ENCODE measurements around the gene EID1. TPM values are rescaled to one million over a fixed set of nuclear protein-coding genes. Genes with fewer than 3 reads are reported as not detected.

EID1 gene
- total and polyA plus RNA-seq, 4 donors, result 45.7 to 70.6 (median 61.1) TPM

DNA sequence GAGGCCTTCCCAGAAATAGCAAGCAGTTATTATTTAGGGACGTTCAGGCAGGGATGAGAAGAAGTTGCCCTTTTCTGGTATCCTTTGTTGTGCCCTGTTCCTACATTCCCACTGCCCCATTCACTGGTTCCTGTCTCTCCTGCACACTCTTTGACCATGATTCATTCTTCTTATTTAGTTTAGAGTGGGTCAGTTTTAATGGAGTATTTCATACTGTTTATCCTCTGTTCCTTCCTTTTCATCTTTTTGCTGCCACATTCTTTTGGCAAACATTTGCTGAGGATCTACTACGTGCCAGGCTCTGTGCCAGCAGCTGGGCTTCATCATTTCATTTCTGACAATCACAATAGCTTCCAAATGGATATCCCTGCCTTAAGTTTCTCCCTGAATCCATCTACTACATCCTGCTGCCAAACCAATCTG, 11.8 kb upstream of the EID1 start:
- no peak overlapping the region for H3K9ac ChIP-seq (ENCODE audit: low read depth in 1 of 2, low read length in 2 of 2)

DNA sequence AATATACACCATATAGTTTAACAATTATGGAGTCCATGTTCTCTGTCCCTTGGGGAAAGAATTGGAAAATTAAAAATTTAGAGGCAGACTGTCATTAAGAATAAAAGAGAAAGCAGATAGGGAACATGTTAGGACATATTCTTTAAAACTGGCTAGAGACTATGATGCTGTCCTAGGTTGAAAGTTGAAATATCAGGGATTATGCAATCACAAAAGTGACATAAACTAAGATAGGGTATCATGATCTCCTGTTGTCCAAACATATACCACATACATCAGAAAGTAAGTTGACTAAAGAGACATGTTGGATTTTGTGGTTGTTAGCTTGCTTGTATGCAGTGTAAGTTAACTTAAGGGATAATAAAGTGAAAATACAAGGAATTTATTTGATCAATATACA, 9.9 kb upstream of the EID1 start:
- no peak overlapping the region for H3K4me3 ChIP-seq (ENCODE audit: low read depth in 1 of 3, low read length in 3 of 3)
- H3K27ac ChIP-seq (ENCODE audit: low read depth in 1 of 2, low read length in 2 of 2), result no peak overlapping the region
- H3K9me3 ChIP-seq (ENCODE audit: control insufficient read depth in 4 of 4, low read length in 3 of 4), result no peaks in the 10 kb centered on the region
- DNase-seq (ENCODE audit: low spot score), result no peak
- no peaks in the 10 kb centered on the region for H3K27me3 ChIP-seq (ENCODE audit: control insufficient read depth in 4 of 4, insufficient read depth in 4 of 4, low read length in 3 of 4)
- no peaks in the 10 kb centered on the region for H3K4me1 ChIP-seq (ENCODE audit: control insufficient read depth in 4 of 4, insufficient read depth in 4 of 4, low read length in 3 of 4)
- H3K9ac ChIP-seq (ENCODE audit: low read depth in 1 of 2, low read length in 2 of 2), result no peak overlapping the region
- no peaks in the 10 kb centered on the region for H3K36me3 ChIP-seq (ENCODE audit: control insufficient read depth in 4 of 4, insufficient read depth in 3 of 4, low read depth in 1 of 4, low read length in 3 of 4)
- TF ChIP-seq, protein P1, sequence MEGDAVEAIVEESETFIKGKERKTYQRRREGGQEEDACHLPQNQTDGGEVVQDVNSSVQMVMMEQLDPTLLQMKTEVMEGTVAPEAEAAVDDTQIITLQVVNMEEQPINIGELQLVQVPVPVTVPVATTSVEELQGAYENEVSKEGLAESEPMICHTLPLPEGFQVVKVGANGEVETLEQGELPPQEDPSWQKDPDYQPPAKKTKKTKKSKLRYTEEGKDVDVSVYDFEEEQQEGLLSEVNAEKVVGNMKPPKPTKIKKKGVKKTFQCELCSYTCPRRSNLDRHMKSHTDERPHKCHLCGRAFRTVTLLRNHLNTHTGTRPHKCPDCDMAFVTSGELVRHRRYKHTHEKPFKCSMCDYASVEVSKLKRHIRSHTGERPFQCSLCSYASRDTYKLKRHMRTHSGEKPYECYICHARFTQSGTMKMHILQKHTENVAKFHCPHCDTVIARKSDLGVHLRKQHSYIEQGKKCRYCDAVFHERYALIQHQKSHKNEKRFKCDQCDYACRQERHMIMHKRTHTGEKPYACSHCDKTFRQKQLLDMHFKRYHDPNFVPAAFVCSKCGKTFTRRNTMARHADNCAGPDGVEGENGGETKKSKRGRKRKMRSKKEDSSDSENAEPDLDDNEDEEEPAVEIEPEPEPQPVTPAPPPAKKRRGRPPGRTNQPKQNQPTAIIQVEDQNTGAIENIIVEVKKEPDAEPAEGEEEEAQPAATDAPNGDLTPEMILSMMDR (IDR thresholded peaks at IDR 0.05; ENCODE audit: low read depth, low read length, missing input control), result no peak
- TF ChIP-seq GABPA (IDR thresholded peaks at IDR 0.05 in 1 of 2, conservative IDR thresholded peaks at IDR 0.05 in 1 of 2) (no peak), RXRA (IDR thresholded peaks at IDR 0.05) (no peak), RAD21 (IDR thresholded peaks at IDR 0.05) (no peak), TAF1 (conservative IDR thresholded peaks at IDR 0.05) (no peak), YY1 (IDR thresholded peaks at IDR 0.05) (no peak), EGR1 (IDR thresholded peaks at IDR 0.05; ENCODE audit: low read depth in 2 of 2) (no peak), NR2F2 (IDR thresholded peaks at IDR 0.05) (no peak), HNF4A (conservative IDR thresholded peaks at IDR 0.05) (no peak)
- TF ChIP-seq, protein P2, sequence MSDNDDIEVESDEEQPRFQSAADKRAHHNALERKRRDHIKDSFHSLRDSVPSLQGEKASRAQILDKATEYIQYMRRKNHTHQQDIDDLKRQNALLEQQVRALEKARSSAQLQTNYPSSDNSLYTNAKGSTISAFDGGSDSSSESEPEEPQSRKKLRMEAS (IDR thresholded peaks at IDR 0.05), result no peak

More for the DNA sequence above, 11.8 kb upstream of the EID1 start:
- no peak for DNase-seq (ENCODE audit: low spot score)
- 63% methylated on average over 2 of the region's 2 CpGs for WGBS
- H3K27me3 ChIP-seq (ENCODE audit: control insufficient read depth in 4 of 4, insufficient read depth in 4 of 4, low read length in 3 of 4), result no peaks in the 10 kb centered on the region
- TF ChIP-seq, protein P1 (IDR thresholded peaks at IDR 0.05; ENCODE audit: low read depth, low read length, missing input control), result no peak
- TF ChIP-seq, protein P3, sequence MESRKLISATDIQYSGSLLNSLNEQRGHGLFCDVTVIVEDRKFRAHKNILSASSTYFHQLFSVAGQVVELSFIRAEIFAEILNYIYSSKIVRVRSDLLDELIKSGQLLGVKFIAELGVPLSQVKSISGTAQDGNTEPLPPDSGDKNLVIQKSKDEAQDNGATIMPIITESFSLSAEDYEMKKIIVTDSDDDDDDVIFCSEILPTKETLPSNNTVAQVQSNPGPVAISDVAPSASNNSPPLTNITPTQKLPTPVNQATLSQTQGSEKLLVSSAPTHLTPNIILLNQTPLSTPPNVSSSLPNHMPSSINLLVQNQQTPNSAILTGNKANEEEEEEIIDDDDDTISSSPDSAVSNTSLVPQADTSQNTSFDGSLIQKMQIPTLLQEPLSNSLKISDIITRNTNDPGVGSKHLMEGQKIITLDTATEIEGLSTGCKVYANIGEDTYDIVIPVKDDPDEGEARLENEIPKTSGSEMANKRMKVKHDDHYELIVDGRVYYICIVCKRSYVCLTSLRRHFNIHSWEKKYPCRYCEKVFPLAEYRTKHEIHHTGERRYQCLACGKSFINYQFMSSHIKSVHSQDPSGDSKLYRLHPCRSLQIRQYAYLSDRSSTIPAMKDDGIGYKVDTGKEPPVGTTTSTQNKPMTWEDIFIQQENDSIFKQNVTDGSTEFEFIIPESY (IDR thresholded peaks at IDR 0.05), result no peak
- TF ChIP-seq, protein P4, sequence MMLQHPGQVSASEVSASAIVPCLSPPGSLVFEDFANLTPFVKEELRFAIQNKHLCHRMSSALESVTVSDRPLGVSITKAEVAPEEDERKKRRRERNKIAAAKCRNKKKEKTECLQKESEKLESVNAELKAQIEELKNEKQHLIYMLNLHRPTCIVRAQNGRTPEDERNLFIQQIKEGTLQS (IDR thresholded peaks at IDR 0.05), result no peak
- no peak for TF ChIP-seq GABPA (IDR thresholded peaks at IDR 0.05 in 1 of 2, conservative IDR thresholded peaks at IDR 0.05 in 1 of 2)
- TF ChIP-seq FOXA2 (IDR thresholded peaks at IDR 0.05), result no peak
- TF ChIP-seq RXRA (IDR thresholded peaks at IDR 0.05), result no peak
- TF ChIP-seq, protein P5, sequence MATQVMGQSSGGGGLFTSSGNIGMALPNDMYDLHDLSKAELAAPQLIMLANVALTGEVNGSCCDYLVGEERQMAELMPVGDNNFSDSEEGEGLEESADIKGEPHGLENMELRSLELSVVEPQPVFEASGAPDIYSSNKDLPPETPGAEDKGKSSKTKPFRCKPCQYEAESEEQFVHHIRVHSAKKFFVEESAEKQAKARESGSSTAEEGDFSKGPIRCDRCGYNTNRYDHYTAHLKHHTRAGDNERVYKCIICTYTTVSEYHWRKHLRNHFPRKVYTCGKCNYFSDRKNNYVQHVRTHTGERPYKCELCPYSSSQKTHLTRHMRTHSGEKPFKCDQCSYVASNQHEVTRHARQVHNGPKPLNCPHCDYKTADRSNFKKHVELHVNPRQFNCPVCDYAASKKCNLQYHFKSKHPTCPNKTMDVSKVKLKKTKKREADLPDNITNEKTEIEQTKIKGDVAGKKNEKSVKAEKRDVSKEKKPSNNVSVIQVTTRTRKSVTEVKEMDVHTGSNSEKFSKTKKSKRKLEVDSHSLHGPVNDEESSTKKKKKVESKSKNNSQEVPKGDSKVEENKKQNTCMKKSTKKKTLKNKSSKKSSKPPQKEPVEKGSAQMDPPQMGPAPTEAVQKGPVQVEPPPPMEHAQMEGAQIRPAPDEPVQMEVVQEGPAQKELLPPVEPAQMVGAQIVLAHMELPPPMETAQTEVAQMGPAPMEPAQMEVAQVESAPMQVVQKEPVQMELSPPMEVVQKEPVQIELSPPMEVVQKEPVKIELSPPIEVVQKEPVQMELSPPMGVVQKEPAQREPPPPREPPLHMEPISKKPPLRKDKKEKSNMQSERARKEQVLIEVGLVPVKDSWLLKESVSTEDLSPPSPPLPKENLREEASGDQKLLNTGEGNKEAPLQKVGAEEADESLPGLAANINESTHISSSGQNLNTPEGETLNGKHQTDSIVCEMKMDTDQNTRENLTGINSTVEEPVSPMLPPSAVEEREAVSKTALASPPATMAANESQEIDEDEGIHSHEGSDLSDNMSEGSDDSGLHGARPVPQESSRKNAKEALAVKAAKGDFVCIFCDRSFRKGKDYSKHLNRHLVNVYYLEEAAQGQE (IDR thresholded peaks at IDR 0.05), result no peak
- no peak for TF ChIP-seq NR2F2 (IDR thresholded peaks at IDR 0.05)
- TF ChIP-seq YY1 (IDR thresholded peaks at IDR 0.05), result no peak
- no peak for TF ChIP-seq SP1 (IDR thresholded peaks at IDR 0.05)
- no peak for TF ChIP-seq JUND (IDR thresholded peaks at IDR 0.05)
- TF ChIP-seq, protein P2 (IDR thresholded peaks at IDR 0.05), result no peak
- TF ChIP-seq FOXA1 (IDR thresholded peaks at IDR 0.05), result no peak
- TF ChIP-seq RAD21 (IDR thresholded peaks at IDR 0.05), result no peak
- TF ChIP-seq EGR1 (IDR thresholded peaks at IDR 0.05; ENCODE audit: low read depth in 2 of 2), result no peak
- no peak for TF ChIP-seq HNF4G (IDR thresholded peaks at IDR 0.05)
- TF ChIP-seq TAF1 (conservative IDR thresholded peaks at IDR 0.05), result no peak
- no peak for TF ChIP-seq HNF4A (conservative IDR thresholded peaks at IDR 0.05)
- H3K4me1 ChIP-seq (ENCODE audit: control insufficient read depth in 4 of 4, insufficient read depth in 4 of 4, low read length in 3 of 4), result no peaks in the 10 kb centered on the region
- no peaks in the 10 kb centered on the region for H3K9me3 ChIP-seq (ENCODE audit: control insufficient read depth in 4 of 4, low read length in 3 of 4)
- no peak overlapping the region for H3K27ac ChIP-seq (ENCODE audit: low read depth in 1 of 2, low read length in 2 of 2)
- no peaks in the 10 kb centered on the region for H3K36me3 ChIP-seq (ENCODE audit: control insufficient read depth in 4 of 4, insufficient read depth in 3 of 4, low read depth in 1 of 4, low read length in 3 of 4)
- H3K4me3 ChIP-seq (ENCODE audit: low read depth in 1 of 3, low read length in 3 of 3), result no peak overlapping the region
